GM12878 (cell line): Measurements from ENCODE around the gene SOX6. TPM values are rescaled to one million over a fixed set of nuclear protein-coding genes. Genes with fewer than 3 reads are reported as not detected.

Source experiments
- CBFB ChIP-seq: IDR thresholded peaks from 2 replicates; pipeline ENCODE4 v1.6.1; 2016; ENCODE audit warnings: antibody characterized with exemption, low read depth
- NFYA ChIP-seq: IDR thresholded peaks from 2 replicates; pipeline ENCODE4 v1.6.1; 2011; ENCODE audit warnings: low read depth, mild to moderate bottlenecking, low read length, improper control_type of control experiment, borderline replicate concordance
- RAD21 ChIP-seq: IDR thresholded peaks from 2 replicates; pipeline ENCODE4 v1.6.1; 2011; ENCODE audit warnings: mild to moderate bottlenecking, low read depth, low read length, moderate library complexity; ENCODE audit not compliant: insufficient read depth
- SIN3A ChIP-seq: IDR thresholded peaks from 2 replicates; pipeline ENCODE4 v1.6.1; 2012; ENCODE audit warnings: low read depth, low read length, improper control_type of control experiment
- STAT1 ChIP-seq: fragments of 450-650 bp; conservative IDR thresholded peaks from 2 replicates; pipeline ENCODE4 v1.6.1; 2014; ENCODE audit warnings: antibody characterized with exemption, mild to moderate bottlenecking
- ZNF384 ChIP-seq: IDR thresholded peaks from 2 replicates; pipeline ENCODE4 v1.6.1; 2012; ENCODE audit warnings: low read depth, mild to moderate bottlenecking, low read length, improper control_type of control experiment, borderline replicate concordance
- polyA plus RNA-seq, 11 experiments: library from polyadenylated mRNA; depleted of rRNA in 4 of 11; unstranded in 6 of 11; stranded (reverse) in 5 of 11; fragments of >200 nt; fragmentation: Nextera tagmentation in 4 of 11; fragmentation: Illumina TruSeq in 1 of 11; extraction: Ambion mirVana in 4 of 11; extraction: Trizol in 1 of 11; gene quantifications; 1 replicate in 1 of 11; 2 replicates in 10 of 11; pipeline versions ENCODE4 v1.2.1 to v1.2.3, GENCODE V29; 2011 to 2016; ENCODE audit warnings: inconsistent platforms in 2 of 11, missing spikeins in 2 of 11, low read depth in 1 of 11
- total RNA-seq, 4 experiments: library from RNA; depleted of rRNA in 3 of 4; stranded (reverse); fragments of >200 nt in 3 of 4; fragmentation: Illumina TruSeq in 1 of 4; extraction: Trizol in 1 of 4; gene quantifications; 2 replicates each; pipeline versions ENCODE4 v1.2.1 to v1.2.3, GENCODE V29; 2013 to 2021
- TF ChIP-seq, protein P1 (sequence below): fragments of 450-650 bp; IDR thresholded peaks from 2 replicates; pipeline ENCODE4 v1.6.1; 2017; ENCODE audit warnings: mild to moderate bottlenecking, moderate library complexity
- TF ChIP-seq, protein P2 (sequence below): IDR thresholded peaks from 2 replicates; pipeline ENCODE4 v1.6.1; 2011; ENCODE audit warnings: borderline replicate concordance, low read depth, mild to moderate bottlenecking, moderate library complexity, mixed read lengths, low read length; ENCODE audit not compliant: insufficient read depth; ENCODE audit errors: extremely low read length
- TF ChIP-seq, protein P3 (sequence below): IDR thresholded peaks from 2 replicates; pipeline ENCODE4 v1.6.1; 2012; ENCODE audit warnings: low read depth, low read length, improper control_type of control experiment

Gene SOX6
- total and polyA plus RNA-seq, 10 of the 15 experiments (the other 5 are each of a cell fraction or from before 2014, with no cell fraction given): 0.03 to 0.71 (median 0.29) TPM; not detected in 4

DNA sequence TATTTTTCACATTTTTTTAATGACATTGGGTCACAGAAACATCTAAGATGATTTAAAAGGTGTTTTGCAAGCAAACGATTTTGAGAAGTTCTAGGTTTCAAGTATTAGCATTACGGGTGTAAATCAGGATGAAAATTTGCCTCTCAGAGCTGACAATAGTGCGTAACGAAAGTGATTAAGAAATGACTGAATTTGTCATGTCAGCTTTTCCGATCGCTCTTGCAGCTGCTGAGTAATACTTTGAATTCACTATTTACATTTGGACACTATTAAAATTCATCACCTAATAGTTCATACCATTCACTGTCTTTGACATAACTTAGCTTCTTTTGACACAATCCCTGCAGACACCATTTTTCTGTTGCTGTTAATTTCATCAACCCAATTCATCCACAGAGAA, 205.2 kb downstream of the SOX6 start (continued):
- TF ChIP-seq, protein P1, sequence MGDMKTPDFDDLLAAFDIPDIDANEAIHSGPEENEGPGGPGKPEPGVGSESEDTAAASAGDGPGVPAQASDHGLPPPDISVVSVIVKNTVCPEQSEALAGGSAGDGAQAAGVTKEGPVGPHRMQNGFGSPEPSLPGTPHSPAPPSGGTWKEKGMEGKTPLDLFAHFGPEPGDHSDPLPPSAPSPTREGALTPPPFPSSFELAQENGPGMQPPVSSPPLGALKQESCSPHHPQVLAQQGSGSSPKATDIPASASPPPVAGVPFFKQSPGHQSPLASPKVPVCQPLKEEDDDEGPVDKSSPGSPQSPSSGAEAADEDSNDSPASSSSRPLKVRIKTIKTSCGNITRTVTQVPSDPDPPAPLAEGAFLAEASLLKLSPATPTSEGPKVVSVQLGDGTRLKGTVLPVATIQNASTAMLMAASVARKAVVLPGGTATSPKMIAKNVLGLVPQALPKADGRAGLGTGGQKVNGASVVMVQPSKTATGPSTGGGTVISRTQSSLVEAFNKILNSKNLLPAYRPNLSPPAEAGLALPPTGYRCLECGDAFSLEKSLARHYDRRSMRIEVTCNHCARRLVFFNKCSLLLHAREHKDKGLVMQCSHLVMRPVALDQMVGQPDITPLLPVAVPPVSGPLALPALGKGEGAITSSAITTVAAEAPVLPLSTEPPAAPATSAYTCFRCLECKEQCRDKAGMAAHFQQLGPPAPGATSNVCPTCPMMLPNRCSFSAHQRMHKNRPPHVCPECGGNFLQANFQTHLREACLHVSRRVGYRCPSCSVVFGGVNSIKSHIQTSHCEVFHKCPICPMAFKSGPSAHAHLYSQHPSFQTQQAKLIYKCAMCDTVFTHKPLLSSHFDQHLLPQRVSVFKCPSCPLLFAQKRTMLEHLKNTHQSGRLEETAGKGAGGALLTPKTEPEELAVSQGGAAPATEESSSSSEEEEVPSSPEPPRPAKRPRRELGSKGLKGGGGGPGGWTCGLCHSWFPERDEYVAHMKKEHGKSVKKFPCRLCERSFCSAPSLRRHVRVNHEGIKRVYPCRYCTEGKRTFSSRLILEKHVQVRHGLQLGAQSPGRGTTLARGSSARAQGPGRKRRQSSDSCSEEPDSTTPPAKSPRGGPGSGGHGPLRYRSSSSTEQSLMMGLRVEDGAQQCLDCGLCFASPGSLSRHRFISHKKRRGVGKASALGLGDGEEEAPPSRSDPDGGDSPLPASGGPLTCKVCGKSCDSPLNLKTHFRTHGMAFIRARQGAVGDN: no peak
- TF ChIP-seq SIN3A: no peak
- no peak for TF ChIP-seq NFYA
- TF ChIP-seq, protein P2, sequence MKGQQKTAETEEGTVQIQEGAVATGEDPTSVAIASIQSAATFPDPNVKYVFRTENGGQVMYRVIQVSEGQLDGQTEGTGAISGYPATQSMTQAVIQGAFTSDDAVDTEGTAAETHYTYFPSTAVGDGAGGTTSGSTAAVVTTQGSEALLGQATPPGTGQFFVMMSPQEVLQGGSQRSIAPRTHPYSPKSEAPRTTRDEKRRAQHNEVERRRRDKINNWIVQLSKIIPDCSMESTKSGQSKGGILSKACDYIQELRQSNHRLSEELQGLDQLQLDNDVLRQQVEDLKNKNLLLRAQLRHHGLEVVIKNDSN: no peak
- TF ChIP-seq STAT1: no peak
- TF ChIP-seq, protein P3, sequence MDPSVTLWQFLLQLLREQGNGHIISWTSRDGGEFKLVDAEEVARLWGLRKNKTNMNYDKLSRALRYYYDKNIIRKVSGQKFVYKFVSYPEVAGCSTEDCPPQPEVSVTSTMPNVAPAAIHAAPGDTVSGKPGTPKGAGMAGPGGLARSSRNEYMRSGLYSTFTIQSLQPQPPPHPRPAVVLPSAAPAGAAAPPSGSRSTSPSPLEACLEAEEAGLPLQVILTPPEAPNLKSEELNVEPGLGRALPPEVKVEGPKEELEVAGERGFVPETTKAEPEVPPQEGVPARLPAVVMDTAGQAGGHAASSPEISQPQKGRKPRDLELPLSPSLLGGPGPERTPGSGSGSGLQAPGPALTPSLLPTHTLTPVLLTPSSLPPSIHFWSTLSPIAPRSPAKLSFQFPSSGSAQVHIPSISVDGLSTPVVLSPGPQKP: no peak
- TF ChIP-seq RAD21: no peak
- no peak for TF ChIP-seq CBFB
- TF ChIP-seq ZNF384: no peak
